ENCODE results near the gene C2CD3.

GRCh38 chr11:74091549-74091948 is 79.3 kb downstream of the C2CD3 start:
- TF ChIP-seq TCF7 (CRISPR knock-in tag; IDR thresholded peaks at IDR 0.05; ENCODE audit: low read depth): no peak
- TF ChIP-seq, protein P1, sequence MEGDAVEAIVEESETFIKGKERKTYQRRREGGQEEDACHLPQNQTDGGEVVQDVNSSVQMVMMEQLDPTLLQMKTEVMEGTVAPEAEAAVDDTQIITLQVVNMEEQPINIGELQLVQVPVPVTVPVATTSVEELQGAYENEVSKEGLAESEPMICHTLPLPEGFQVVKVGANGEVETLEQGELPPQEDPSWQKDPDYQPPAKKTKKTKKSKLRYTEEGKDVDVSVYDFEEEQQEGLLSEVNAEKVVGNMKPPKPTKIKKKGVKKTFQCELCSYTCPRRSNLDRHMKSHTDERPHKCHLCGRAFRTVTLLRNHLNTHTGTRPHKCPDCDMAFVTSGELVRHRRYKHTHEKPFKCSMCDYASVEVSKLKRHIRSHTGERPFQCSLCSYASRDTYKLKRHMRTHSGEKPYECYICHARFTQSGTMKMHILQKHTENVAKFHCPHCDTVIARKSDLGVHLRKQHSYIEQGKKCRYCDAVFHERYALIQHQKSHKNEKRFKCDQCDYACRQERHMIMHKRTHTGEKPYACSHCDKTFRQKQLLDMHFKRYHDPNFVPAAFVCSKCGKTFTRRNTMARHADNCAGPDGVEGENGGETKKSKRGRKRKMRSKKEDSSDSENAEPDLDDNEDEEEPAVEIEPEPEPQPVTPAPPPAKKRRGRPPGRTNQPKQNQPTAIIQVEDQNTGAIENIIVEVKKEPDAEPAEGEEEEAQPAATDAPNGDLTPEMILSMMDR (IDR thresholded peaks at IDR 0.05): no peak
- TF ChIP-seq ATF1 (CRISPR knock-in tag; IDR thresholded peaks at IDR 0.05): no peak
- no peak for TF ChIP-seq FOXJ3 (CRISPR knock-in tag; IDR thresholded peaks at IDR 0.05; ENCODE audit: borderline replicate concordance)
- no peak for TF ChIP-seq PREB (CRISPR knock-in tag; IDR thresholded peaks at IDR 0.05; ENCODE audit: borderline replicate concordance)
- TF ChIP-seq PRDM15 (CRISPR knock-in tag; IDR thresholded peaks at IDR 0.05): no peak
- no peak for TF ChIP-seq FOXK1 (CRISPR knock-in tag; IDR thresholded peaks at IDR 0.05)
- TF ChIP-seq NFE2L1 (CRISPR knock-in tag; IDR thresholded peaks at IDR 0.05): no peak
- TF ChIP-seq USF1 (CRISPR knock-in tag; IDR thresholded peaks at IDR 0.05): no peak
- TF ChIP-seq KAT7 (CRISPR knock-in tag; IDR thresholded peaks at IDR 0.05; ENCODE audit: borderline replicate concordance): no peak
- no peak for TF ChIP-seq GRHL2 (CRISPR knock-in tag; IDR thresholded peaks at IDR 0.05; ENCODE audit: insufficient replicate concordance, severe bottlenecking)
- TF ChIP-seq, protein P2, sequence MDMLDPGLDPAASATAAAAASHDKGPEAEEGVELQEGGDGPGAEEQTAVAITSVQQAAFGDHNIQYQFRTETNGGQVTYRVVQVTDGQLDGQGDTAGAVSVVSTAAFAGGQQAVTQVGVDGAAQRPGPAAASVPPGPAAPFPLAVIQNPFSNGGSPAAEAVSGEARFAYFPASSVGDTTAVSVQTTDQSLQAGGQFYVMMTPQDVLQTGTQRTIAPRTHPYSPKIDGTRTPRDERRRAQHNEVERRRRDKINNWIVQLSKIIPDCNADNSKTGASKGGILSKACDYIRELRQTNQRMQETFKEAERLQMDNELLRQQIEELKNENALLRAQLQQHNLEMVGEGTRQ (CRISPR knock-in tag; IDR thresholded peaks at IDR 0.05): no peak
- TF ChIP-seq E2F4 (CRISPR knock-in tag; IDR thresholded peaks at IDR 0.05; ENCODE audit: borderline replicate concordance, low read depth): no peak

Data from WTC11 (cell line).